ENCODE measurements around the gene PDZD7. TPM values are rescaled to one million over a fixed set of nuclear protein-coding genes. Genes with fewer than 3 reads are reported as not detected.

Gene PDZD7
- total and polyA plus RNA-seq, 2 donors (not counting 3 experiments of a cell fraction or from before 2014, with no cell fraction given), result 0.41 to 1.6 TPM

DNA sequence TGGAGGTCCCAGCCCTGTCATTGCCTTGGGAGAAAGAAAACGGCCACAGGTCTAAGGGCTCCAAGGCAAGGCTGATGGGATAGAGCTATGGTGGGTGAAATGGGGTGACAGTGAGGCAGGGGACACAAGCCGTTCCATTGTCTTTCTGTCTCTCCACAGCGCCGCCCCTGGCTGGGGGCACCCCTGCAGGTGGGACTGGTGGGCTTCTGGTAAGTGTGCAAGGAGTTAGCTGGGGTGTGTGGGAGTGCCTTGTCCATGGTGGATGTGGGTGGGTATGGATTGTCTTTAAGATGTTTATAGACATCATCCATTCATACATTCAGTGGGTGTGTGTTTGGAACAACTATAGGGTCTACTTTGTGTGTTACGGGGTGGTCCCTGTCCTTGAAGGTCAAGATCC lies 7.6 kb upstream of the PDZD7 start:
- H3K27me3 ChIP-seq (ENCODE audit: control insufficient read depth in 2 of 2, insufficient read depth in 2 of 2, low read length in 2 of 2), result no peaks in the 10 kb centered on the region
- H3K9ac ChIP-seq (replicated peaks; ENCODE audit: extremely low read depth, insufficient read depth, low read length), result no peak overlapping the region
- CTCF ChIA-PET, result interaction anchor here (0.7 to 9.9 kb wide), 7 partner anchors 8 to 329 kb away, joined by 3 to 165 read pairs (median 66); partner anchors contain the start of genes KAZALD1, PDZD7 and SFXN3
- intact Hi-C loops (cut with micrococcal nuclease) (no loop called here), dilution Hi-C loops (cut with MboI; ENCODE audit: extremely low pct_ligation_motif_present, low sequenced_read_pairs) (no loop called here)
- no TSS peak for BruUV-seq (replicated peaks)
- peaks cover 18 to 46% of the 10 kb centered on the region in 2 experiments for H3K36me3 ChIP-seq (ENCODE audit: control insufficient read depth in 2 of 2, extremely low read depth in 1 of 2, insufficient read depth in 2 of 2, low read length in 2 of 2)
- peaks cover 7% of the 10 kb centered on the region for H3K79me2 ChIP-seq (ENCODE audit: control insufficient read depth, insufficient read depth, low read length)
- no peak for DNase-seq (ENCODE audit: low read depth, low spot score)
- no peaks in the 10 kb centered on the region for H4K20me1 ChIP-seq (replicated peaks; ENCODE audit: control insufficient read depth, extremely low read depth, insufficient read depth, low read length)
- TF ChIP-seq POLR2A (IDR thresholded peaks at IDR 0.05; ENCODE audit: low read depth, low read length), result no peak
- no peak for TF ChIP-seq FOS (IDR thresholded peaks at IDR 0.05; ENCODE audit: borderline replicate concordance, insufficient read depth, low read length)
- no peak for TF ChIP-seq GATA2 (IDR thresholded peaks at IDR 0.05; ENCODE audit: insufficient read depth, insufficient read length, low read depth, low read length)
- TF ChIP-seq JUN (IDR thresholded peaks at IDR 0.05; ENCODE audit: borderline replicate concordance, insufficient read depth, insufficient read length, low read depth), result no peak
- TF ChIP-seq EZH2 (IDR thresholded peaks at IDR 0.05; ENCODE audit: borderline replicate concordance, low read depth, low read length, severe bottlenecking), result no peak
- TF ChIP-seq POLR2AphosphoS5 (IDR thresholded peaks at IDR 0.05; ENCODE audit: insufficient read depth, low read depth, low read length), result no peak
- TF ChIP-seq, protein P1, sequence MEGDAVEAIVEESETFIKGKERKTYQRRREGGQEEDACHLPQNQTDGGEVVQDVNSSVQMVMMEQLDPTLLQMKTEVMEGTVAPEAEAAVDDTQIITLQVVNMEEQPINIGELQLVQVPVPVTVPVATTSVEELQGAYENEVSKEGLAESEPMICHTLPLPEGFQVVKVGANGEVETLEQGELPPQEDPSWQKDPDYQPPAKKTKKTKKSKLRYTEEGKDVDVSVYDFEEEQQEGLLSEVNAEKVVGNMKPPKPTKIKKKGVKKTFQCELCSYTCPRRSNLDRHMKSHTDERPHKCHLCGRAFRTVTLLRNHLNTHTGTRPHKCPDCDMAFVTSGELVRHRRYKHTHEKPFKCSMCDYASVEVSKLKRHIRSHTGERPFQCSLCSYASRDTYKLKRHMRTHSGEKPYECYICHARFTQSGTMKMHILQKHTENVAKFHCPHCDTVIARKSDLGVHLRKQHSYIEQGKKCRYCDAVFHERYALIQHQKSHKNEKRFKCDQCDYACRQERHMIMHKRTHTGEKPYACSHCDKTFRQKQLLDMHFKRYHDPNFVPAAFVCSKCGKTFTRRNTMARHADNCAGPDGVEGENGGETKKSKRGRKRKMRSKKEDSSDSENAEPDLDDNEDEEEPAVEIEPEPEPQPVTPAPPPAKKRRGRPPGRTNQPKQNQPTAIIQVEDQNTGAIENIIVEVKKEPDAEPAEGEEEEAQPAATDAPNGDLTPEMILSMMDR (IDR thresholded peaks at IDR 0.05; ENCODE audit: extremely low read depth in 1 of 2, insufficient read depth in 1 of 2, low read depth in 1 of 2, low read length in 2 of 2), result no peak
- TF ChIP-seq, protein P2, sequence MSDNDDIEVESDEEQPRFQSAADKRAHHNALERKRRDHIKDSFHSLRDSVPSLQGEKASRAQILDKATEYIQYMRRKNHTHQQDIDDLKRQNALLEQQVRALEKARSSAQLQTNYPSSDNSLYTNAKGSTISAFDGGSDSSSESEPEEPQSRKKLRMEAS (IDR thresholded peaks at IDR 0.05; ENCODE audit: insufficient read depth, insufficient read length), result no peak
- TF ChIP-seq MYC (IDR thresholded peaks at IDR 0.05; ENCODE audit: low read depth, low read length), result no peak
- no peak for FAIRE-seq
- H3K27ac ChIP-seq (ENCODE audit: insufficient read depth, low read depth, low read length), result no peak overlapping the region
- H3K4me2 ChIP-seq (ENCODE audit: insufficient read depth, low read length), result no peak overlapping the region
- H3K4me1 ChIP-seq (ENCODE audit: control insufficient read depth, extremely low read depth, insufficient read depth, low read length), result peaks cover 9% of the 10 kb centered on the region
- no peak overlapping the region for H2AFZ ChIP-seq (ENCODE audit: low read depth, low read length)
- H3K4me3 ChIP-seq (replicated peaks in 1 of 3; ENCODE audit: insufficient read depth in 1 of 3, low read depth in 1 of 3, low read length in 3 of 3), result no peak overlapping the region
- POLR2A ChIA-PET, result no interaction called here
- H3K9me3 ChIP-seq (replicated peaks; ENCODE audit: control insufficient read depth, insufficient read depth, low read length), result no peaks in the 10 kb centered on the region
- no peaks in the 10 kb centered on the region for H3K9me1 ChIP-seq (replicated peaks; ENCODE audit: control insufficient read depth, extremely low read depth, insufficient read depth, low read length)

All from endothelial cell of umbilical vein (primary cell).